ENCODE results near the gene SCNM1. TPM values are rescaled to one million over a fixed set of nuclear protein-coding genes. Genes with fewer than 3 reads are reported as not detected.

The SCNM1 gene
- total and polyA plus RNA-seq, 9 of the 15 experiments (the other 6 are each of a cell fraction or from before 2014, with no cell fraction given): 17.2 to 204 (median 63.0) TPM

DNA sequence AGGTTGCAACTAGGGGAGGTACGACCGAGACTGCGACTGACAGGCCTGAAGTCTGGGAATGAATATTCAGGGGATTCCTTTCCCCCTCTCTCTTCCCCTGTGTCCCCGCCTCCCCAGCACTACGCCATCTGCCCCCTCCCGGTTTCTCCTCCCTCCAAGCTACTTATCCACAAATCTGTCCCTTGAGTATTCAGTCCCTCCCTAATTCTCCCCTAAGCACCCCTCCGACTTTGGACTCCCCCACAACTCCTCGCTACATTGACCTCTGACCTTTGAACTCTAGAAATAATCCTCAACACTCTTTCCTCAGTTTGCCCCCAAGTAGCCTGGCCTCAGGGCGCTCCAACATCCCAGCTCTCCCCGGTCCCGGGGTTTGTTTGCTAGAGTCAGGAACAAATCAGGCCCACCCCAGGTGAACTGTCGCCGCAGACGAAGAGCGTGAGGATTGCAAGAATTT, 635 bp upstream of the SCNM1 start (continued):
- TF ChIP-seq ARNT (IDR thresholded peaks at IDR 0.05): no peak
- TF ChIP-seq ID3 (CRISPR knock-in tag; IDR thresholded peaks at IDR 0.05): no peak
- no peak for TF ChIP-seq ID3 (tag; IDR thresholded peaks at IDR 0.05)
- TF ChIP-seq ZKSCAN1 (IDR thresholded peaks at IDR 0.05; ENCODE audit: low read depth, low read length): no peak
- no peak for TF ChIP-seq HNRNPL (IDR thresholded peaks at IDR 0.05; ENCODE audit: low read depth, low read length)
- TF ChIP-seq, protein P1, sequence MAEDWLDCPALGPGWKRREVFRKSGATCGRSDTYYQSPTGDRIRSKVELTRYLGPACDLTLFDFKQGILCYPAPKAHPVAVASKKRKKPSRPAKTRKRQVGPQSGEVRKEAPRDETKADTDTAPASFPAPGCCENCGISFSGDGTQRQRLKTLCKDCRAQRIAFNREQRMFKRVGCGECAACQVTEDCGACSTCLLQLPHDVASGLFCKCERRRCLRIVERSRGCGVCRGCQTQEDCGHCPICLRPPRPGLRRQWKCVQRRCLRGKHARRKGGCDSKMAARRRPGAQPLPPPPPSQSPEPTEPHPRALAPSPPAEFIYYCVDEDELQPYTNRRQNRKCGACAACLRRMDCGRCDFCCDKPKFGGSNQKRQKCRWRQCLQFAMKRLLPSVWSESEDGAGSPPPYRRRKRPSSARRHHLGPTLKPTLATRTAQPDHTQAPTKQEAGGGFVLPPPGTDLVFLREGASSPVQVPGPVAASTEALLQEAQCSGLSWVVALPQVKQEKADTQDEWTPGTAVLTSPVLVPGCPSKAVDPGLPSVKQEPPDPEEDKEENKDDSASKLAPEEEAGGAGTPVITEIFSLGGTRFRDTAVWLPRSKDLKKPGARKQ (CRISPR knock-in tag; IDR thresholded peaks at IDR 0.05): no peak
- TF ChIP-seq TCFL5 (CRISPR knock-in tag; conservative IDR thresholded peaks at IDR 0.05): no peak
- no peak for TF ChIP-seq ZNF445 (CRISPR knock-in tag; IDR thresholded peaks at IDR 0.05; ENCODE audit: low read depth)
- no peak for TF ChIP-seq NR0B1 (IDR thresholded peaks at IDR 0.05; ENCODE audit: partially characterized antibody)
- no peak for TF ChIP-seq ELF4 (CRISPR knock-in tag; IDR thresholded peaks at IDR 0.05)
- TF ChIP-seq RUNX1 (IDR thresholded peaks at IDR 0.05; ENCODE audit: low read depth): no peak
- TF ChIP-seq L3MBTL2 (IDR thresholded peaks at IDR 0.05): no peak
- no peak for TF ChIP-seq CCAR2 (IDR thresholded peaks at IDR 0.05; ENCODE audit: low read depth, low read length)
- no peak for TF ChIP-seq E2F4 (CRISPR knock-in tag; IDR thresholded peaks at IDR 0.05; ENCODE audit: low read depth)
- TF ChIP-seq HMG20A (CRISPR knock-in tag; conservative IDR thresholded peaks at IDR 0.05): no peak
- no peak for TF ChIP-seq CREBBP (IDR thresholded peaks at IDR 0.05; ENCODE audit: low read depth, low read length)
- no peak for TF ChIP-seq ZNF274 (IDR thresholded peaks at IDR 0.05; ENCODE audit: borderline replicate concordance, low read depth, low read length)
- no peak for TF ChIP-seq RBBP5 (IDR thresholded peaks at IDR 0.05; ENCODE audit: borderline replicate concordance, insufficient read depth, low read length, poor library complexity, severe bottlenecking)
- TF ChIP-seq CREM (IDR thresholded peaks at IDR 0.05; ENCODE audit: low read depth): no peak
- TF ChIP-seq KLF1 (tag; IDR thresholded peaks at IDR 0.05): no peak
- TF ChIP-seq TAF9B (IDR thresholded peaks at IDR 0.05; ENCODE audit: partially characterized antibody): no peak
